GM12878 (cell line): ENCODE results near the gene DENND1C. TPM values are rescaled to one million over a fixed set of nuclear protein-coding genes. Genes with fewer than 3 reads are reported as not detected.

Experiments used
- BHLHE40 ChIP-seq, 2 experiments: fragments of 450-650 bp in 1 of 2; IDR thresholded peaks; 2 replicates each; pipeline ENCODE4 v1.6.1; 2011 to 2017; ENCODE audit warnings: low read depth in 2 of 2, borderline replicate concordance in 1 of 2, improper control_type of control experiment in 1 of 2, low read length in 1 of 2, mild to moderate bottlenecking in 1 of 2
- CHD2 ChIP-seq: IDR thresholded peaks from 2 replicates; pipeline ENCODE4 v1.6.1; 2011; ENCODE audit warnings: low read depth, low read length, improper control_type of control experiment, borderline replicate concordance
- CREB1 ChIP-seq: IDR thresholded peaks from 2 replicates; pipeline ENCODE4 v1.6.1; 2012; ENCODE audit warnings: low read depth, mild to moderate bottlenecking, inconsistent platforms
- DPF2 ChIP-seq: fragments of 450-650 bp; IDR thresholded peaks from 2 replicates; pipeline ENCODE4 v1.6.1; 2017; ENCODE audit warnings: mild to moderate bottlenecking
- E2F8 ChIP-seq: fragments of 450-650 bp; IDR thresholded peaks from 2 replicates; pipeline ENCODE4 v1.6.1; 2018; ENCODE audit warnings: mild to moderate bottlenecking, low read depth, moderate library complexity; ENCODE audit not compliant: partially characterized antibody
- HDGF ChIP-seq: fragments of 450-650 bp; IDR thresholded peaks from 2 replicates; pipeline ENCODE4 v1.6.1; 2016; ENCODE audit warnings: antibody characterized with exemption
- IKZF1 ChIP-seq: fragments of 450-650 bp; conservative IDR thresholded peaks from 2 replicates; pipeline ENCODE4 v1.6.1; 2017; ENCODE audit warnings: antibody characterized with exemption, mild to moderate bottlenecking
- IRF5 ChIP-seq: fragments of 450-650 bp; IDR thresholded peaks from 2 replicates; pipeline ENCODE4 v1.6.1; 2017; ENCODE audit warnings: borderline replicate concordance
- JUNB ChIP-seq: IDR thresholded peaks from 2 replicates; pipeline ENCODE4 v1.6.1; 2016; ENCODE audit warnings: antibody characterized with exemption, mild to moderate bottlenecking
- JUND ChIP-seq: IDR thresholded peaks from 2 replicates; pipeline ENCODE4 v1.6.1; 2012; ENCODE audit warnings: low read depth, mild to moderate bottlenecking, low read length, improper control_type of control experiment, moderate library complexity
- MTA2 ChIP-seq: fragments of 450-650 bp; IDR thresholded peaks from 2 replicates; pipeline ENCODE4 v1.6.1; 2016; ENCODE audit warnings: low read depth, mild to moderate bottlenecking, moderate library complexity
- NBN ChIP-seq: fragments of 450-650 bp; IDR thresholded peaks from 2 replicates; pipeline ENCODE4 v1.6.1; 2016
- NFYB ChIP-seq: IDR thresholded peaks from 2 replicates; pipeline ENCODE4 v1.6.1; 2011; ENCODE audit warnings: low read depth, mild to moderate bottlenecking, low read length, improper control_type of control experiment, moderate library complexity; ENCODE audit not compliant: insufficient read depth
- PML ChIP-seq: IDR thresholded peaks from 2 replicates; pipeline ENCODE4 v1.6.1; 2012; ENCODE audit warnings: low read length, inconsistent platforms
- POLR2AphosphoS5 ChIP-seq: IDR thresholded peaks from 2 replicates; pipeline ENCODE4 v1.6.1; 2011; ENCODE audit warnings: mild to moderate bottlenecking, low read length, inconsistent platforms
- POU2F2 ChIP-seq: IDR thresholded peaks from 3 replicates; pipeline ENCODE4 v1.6.1; 2011; ENCODE audit warnings: low read depth, mild to moderate bottlenecking, low read length, borderline replicate concordance
- RB1 ChIP-seq: fragments of 450-650 bp; formaldehyde crosslinking; IDR thresholded peaks from 2 replicates; pipeline ENCODE4 v1.6.1; 2017; ENCODE audit warnings: mild to moderate bottlenecking, borderline replicate concordance
- RBBP5 ChIP-seq: fragments of 200-600 bp; sonication (generic); conservative IDR thresholded peaks from 2 replicates; pipeline ENCODE4 v1.6.1; 2016
- RFX5 ChIP-seq: IDR thresholded peaks from 2 replicates; pipeline ENCODE4 v1.6.1; 2011; ENCODE audit warnings: low read depth, low read length, improper control_type of control experiment
- SIX5 ChIP-seq: IDR thresholded peaks from 2 replicates; pipeline ENCODE4 v1.6.1; 2011; ENCODE audit warnings: mild to moderate bottlenecking, low read depth, low read length, moderate library complexity; ENCODE audit not compliant: severe bottlenecking
- SMAD1 ChIP-seq: fragments of 450-650 bp; IDR thresholded peaks from 2 replicates; pipeline ENCODE4 v1.6.1; 2018; ENCODE audit warnings: mild to moderate bottlenecking, low read depth; ENCODE audit not compliant: partially characterized antibody
- polyA plus RNA-seq, 11 experiments: library from polyadenylated mRNA; depleted of rRNA in 4 of 11; unstranded in 6 of 11; stranded (reverse) in 5 of 11; fragments of >200 nt; fragmentation: Nextera tagmentation in 4 of 11; fragmentation: Illumina TruSeq in 1 of 11; extraction: Ambion mirVana in 4 of 11; extraction: Trizol in 1 of 11; gene quantifications; 1 replicate in 1 of 11; 2 replicates in 10 of 11; pipeline versions ENCODE4 v1.2.1 to v1.2.3, GENCODE V29; 2011 to 2016; ENCODE audit warnings: inconsistent platforms in 2 of 11, missing spikeins in 2 of 11, low read depth in 1 of 11
- total RNA-seq, 4 experiments: library from RNA; depleted of rRNA in 3 of 4; stranded (reverse); fragments of >200 nt in 3 of 4; fragmentation: Illumina TruSeq in 1 of 4; extraction: Trizol in 1 of 4; gene quantifications; 2 replicates each; pipeline versions ENCODE4 v1.2.1 to v1.2.3, GENCODE V29; 2013 to 2021

DENND1C gene
- total and polyA plus RNA-seq, 10 of the 15 experiments (the other 5 are each of a cell fraction or from before 2014, with no cell fraction given) = 2.4 to 54.3 (median 32.7) TPM

GRCh38 chr19:6489278-6490061, 7.9 kb upstream of the DENND1C start (continued):
- TF ChIP-seq DPF2 = peak; percentile 53
- TF ChIP-seq RB1 = no peak; the same call in 1 of the 2 replicates
- no peak for TF ChIP-seq CHD2
- peak; percentile 51; the same call in 1 of the 3 replicates for TF ChIP-seq POU2F2
- 0 out of 2 replicates have a peak, but pooled peaks have one; percentile 38 for TF ChIP-seq CREB1
- peak; percentile 43 for TF ChIP-seq SIX5
- TF ChIP-seq BHLHE40 (IDR thresholded peaks at IDR 0.05; ENCODE audit: borderline replicate concordance in 1 of 2, low read depth in 2 of 2, low read length in 1 of 2) = 0 out of 4 replicates have a peak, but pooled peaks of 1 of the 2 experiments have one; percentile 7
- no peak for TF ChIP-seq IRF5
- TF ChIP-seq JUND = peak; percentile 67; the same call in 1 of the 2 replicates
- TF ChIP-seq NFYB = peak; percentile 57; the same call in 1 of the 2 replicates
- TF ChIP-seq RBBP5 = no peak
- TF ChIP-seq MTA2 = no peak
- peak; percentile 58; the same call in 1 of the 2 replicates for TF ChIP-seq IKZF1
- peak; percentile 86 for TF ChIP-seq JUNB
- peak; percentile 69; the same call in 1 of the 2 replicates for TF ChIP-seq PML
- TF ChIP-seq POLR2AphosphoS5 = peak; percentile 79
- no peak for TF ChIP-seq E2F8
- no peak for TF ChIP-seq RFX5
- TF ChIP-seq HDGF = 0 out of 2 replicates have a peak, but pooled peaks have one; percentile 43
- peak; percentile 57; the same call in 1 of the 2 replicates for TF ChIP-seq NBN
- TF ChIP-seq SMAD1 = peak; percentile 31
- TF ChIP-seq, all 136 proteins: peak for 30
